ENCODE results near the gene CELSR1.
"Not testable (repeated sequence)": the region's sequence is repeated elsewhere in the genome, so short reads cannot be mapped to it uniquely, and the experiment has no call there.

CELSR1 gene

GRCh38 chr22:46482056-46482675 is 55.3 kb downstream of the CELSR1 start:
- no peak for DNase-seq (ENCODE audit: low spot score)

- DNase-seq (ENCODE audit: low spot score), result no peak
These were observed 56.0 kb downstream of the CELSR1 start for GRCh38 chr22:46481386-46481785.

GRCh38 chr22:46480396-46480795 is 57.0 kb downstream of the CELSR1 start:
- DNase-seq (ENCODE audit: low spot score), result no peak

GRCh38 chr22:46479046-46479445 is 58.4 kb downstream of the CELSR1 start:
- DNase-seq (ENCODE audit: low spot score), result no peak

- no peak for DNase-seq (ENCODE audit: low spot score)
These were observed 59.3 kb downstream of the CELSR1 start for GRCh38 chr22:46478083-46478551.

- no peak for DNase-seq (ENCODE audit: low spot score)
These were observed 60.9 kb downstream of the CELSR1 start for GRCh38 chr22:46476547-46476941.

- DNase-seq (ENCODE audit: low spot score), result no peak
These were observed 63.4 kb downstream of the CELSR1 start for GRCh38 chr22:46473896-46474557.

GRCh38 chr22:46473021-46473779 is 64.2 kb downstream of the CELSR1 start:
- no peak for DNase-seq (ENCODE audit: low spot score)

GRCh38 chr22:46472722-46473016 is 64.8 kb downstream of the CELSR1 start:
- DNase-seq (ENCODE audit: low spot score), result no peak

- DNase-seq (ENCODE audit: low spot score), result no peak
These were observed 65.3 kb downstream of the CELSR1 start for GRCh38 chr22:46471901-46472721.

GRCh38 chr22:46471330-46471729 is 66.1 kb downstream of the CELSR1 start:
- DNase-seq (ENCODE audit: low spot score), result not testable (repeated sequence)

- DNase-seq (ENCODE audit: low spot score), result no peak
These were observed 67.7 kb downstream of the CELSR1 start for GRCh38 chr22:46469711-46470110.

- DNase-seq (ENCODE audit: low spot score), result no peak
These were observed 70.4 kb downstream of the CELSR1 start for GRCh38 chr22:46467006-46467405.

GRCh38 chr22:46466255-46466676 is 71.2 kb downstream of the CELSR1 start:
- DNase-seq (ENCODE audit: low spot score), result no peak

- no peak for DNase-seq (ENCODE audit: low spot score)
These were observed 71.6 kb downstream of the CELSR1 start for GRCh38 chr22:46465793-46466192.

- DNase-seq (ENCODE audit: low spot score), result no peak
These were observed 72.1 kb downstream of the CELSR1 start for GRCh38 chr22:46465345-46465720.

GRCh38 chr22:46464701-46465344 is 72.6 kb downstream of the CELSR1 start:
- DNase-seq (ENCODE audit: low spot score), result no peak

- DNase-seq (ENCODE audit: low spot score), result no peak
These were observed 73.1 kb downstream of the CELSR1 start for GRCh38 chr22:46464296-46464695.

- DNase-seq (ENCODE audit: low spot score), result no peak
These were observed 73.8 kb downstream of the CELSR1 start for GRCh38 chr22:46463435-46464227.

- DNase-seq (ENCODE audit: low spot score), result peak; percentile 21
These were observed 74.6 kb downstream of the CELSR1 start for GRCh38 chr22:46462726-46463371.
